Measurements from ENCODE around the gene DCX. TPM values are rescaled to one million over a fixed set of nuclear protein-coding genes. Genes with fewer than 3 reads are reported as not detected.
A peak's percentile ranks its signal among the peaks of the same experiment; 100 is the strongest.

DCX gene
- under 0.01 TPM in 1 of 2 replicates, not detected in the other for total RNA-seq

- no peak for DNase-seq (ENCODE audit: low read depth)
Measured at GRCh38 chrX:111411983-111412382, at the start of gene DCX. DCX (minus strand) TSS chrX:111412192; CDS start chrX:111410398, 1,794 bp downstream.

GRCh38 chrX:111460607-111461006 is 48.6 kb upstream of the DCX start:
- DNase-seq (ENCODE audit: low read depth) = peak; percentile 46

GRCh38 chrX:111447298-111447697 is 35.3 kb upstream of the DCX start:
- DNase-seq (ENCODE audit: low read depth) = no peak

- peak; percentile 49 for DNase-seq (ENCODE audit: low read depth)
Measured at GRCh38 chrX:111445485-111445884, 33.5 kb upstream of the DCX start.

- no peak for DNase-seq (ENCODE audit: low read depth)
Measured at GRCh38 chrX:111444881-111445280, 32.9 kb upstream of the DCX start.

DNA sequence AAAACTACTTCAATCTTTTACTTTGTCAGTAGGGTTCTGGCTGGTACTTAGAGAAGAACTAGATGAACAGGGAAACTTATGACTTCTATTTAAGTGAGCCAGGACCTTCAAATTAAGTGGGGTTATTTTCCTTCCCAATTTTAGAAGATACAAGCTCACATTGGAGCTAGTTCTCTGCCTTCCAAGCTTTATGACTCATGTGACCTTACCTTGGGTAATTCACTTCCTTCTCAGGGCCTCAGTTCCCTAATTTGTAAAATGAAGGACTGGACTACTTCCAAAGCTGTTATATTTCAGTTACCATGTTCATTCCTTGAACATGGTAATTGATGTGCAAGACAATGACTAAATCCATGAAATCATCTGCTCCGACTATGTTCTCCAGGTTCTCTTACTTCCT is 32.0 kb upstream of the DCX start:
- DNase-seq (ENCODE audit: low read depth) = no peak

- DNase-seq (ENCODE audit: low read depth) = no peak
Measured at GRCh38 chrX:111442791-111443190, 30.8 kb upstream of the DCX start.

GRCh38 chrX:111435469-111435868 is 23.5 kb upstream of the DCX start:
- no peak for DNase-seq (ENCODE audit: low read depth)

DNA sequence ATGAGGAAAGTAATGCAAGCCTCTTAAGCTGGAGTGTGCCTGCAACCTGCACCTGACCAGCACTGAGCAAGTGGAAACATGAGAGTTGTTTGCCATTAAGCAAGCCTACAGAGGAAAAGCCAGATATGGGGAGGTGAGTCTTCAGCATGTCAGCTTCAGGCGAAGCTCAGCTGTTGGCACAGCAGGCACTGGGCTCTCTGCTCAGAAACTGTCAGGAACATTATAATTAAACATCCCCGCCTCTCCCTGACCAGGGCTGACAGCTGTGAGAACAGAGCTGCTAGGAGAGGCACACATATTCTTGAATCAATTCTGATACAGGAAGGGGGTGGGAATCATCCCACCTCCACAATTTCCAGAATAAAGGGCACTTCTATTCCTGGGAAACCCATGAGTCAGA is 19.0 kb upstream of the DCX start:
- DNase-seq (ENCODE audit: low read depth) = no peak

GRCh38 chrX:111411557-111411956 is 435 bp downstream of the DCX start:
- DNase-seq (ENCODE audit: low read depth) = no peak

GRCh38 chrX:111410590-111411078 is 1.4 kb downstream of the DCX start:
- no peak for DNase-seq (ENCODE audit: low read depth)

DNA sequence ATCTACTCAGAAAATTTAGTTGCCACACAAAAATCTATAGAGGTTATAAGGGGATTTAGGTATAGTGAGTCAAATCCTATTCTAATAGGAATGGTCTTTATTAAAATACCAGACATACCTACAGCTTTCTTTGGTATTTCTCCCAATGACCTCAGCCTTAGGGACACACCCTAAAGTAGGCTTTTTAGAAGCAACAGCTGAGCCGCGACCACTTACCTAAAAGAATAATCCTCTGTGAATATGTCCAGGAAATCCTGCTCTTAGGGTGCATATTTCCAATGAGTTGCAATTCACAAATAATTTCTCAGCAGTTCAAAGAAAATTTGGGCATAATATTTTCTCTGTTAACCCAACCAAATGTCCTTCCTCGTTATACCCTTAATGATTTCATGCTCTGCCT is 2.7 kb downstream of the DCX start:
- DNase-seq (ENCODE audit: low read depth) = no peak

DNA sequence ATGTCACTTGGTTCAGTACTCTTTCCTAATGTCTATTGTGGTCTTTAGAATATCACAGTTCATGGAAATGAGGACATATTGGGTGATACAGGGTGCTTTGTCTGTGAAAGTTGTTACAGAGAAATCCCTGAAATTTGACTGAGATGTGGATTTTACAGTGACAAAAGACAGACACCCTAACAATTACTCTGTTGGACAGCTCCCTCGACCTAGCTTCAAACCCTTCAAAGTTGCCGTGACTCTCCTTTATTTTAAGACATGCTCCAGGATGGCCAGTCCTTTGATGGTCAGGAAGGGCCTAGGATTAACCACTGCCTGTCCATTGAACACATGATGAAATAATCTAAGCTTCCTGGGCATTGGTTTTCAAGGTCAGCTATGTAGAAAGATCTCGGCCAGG is 4.0 kb downstream of the DCX start:
- DNase-seq (ENCODE audit: low read depth) = no peak

- DNase-seq (ENCODE audit: low read depth) = peak; percentile 74
Measured at GRCh38 chrX:111402344-111402743, 9.6 kb downstream of the DCX start.

DNA sequence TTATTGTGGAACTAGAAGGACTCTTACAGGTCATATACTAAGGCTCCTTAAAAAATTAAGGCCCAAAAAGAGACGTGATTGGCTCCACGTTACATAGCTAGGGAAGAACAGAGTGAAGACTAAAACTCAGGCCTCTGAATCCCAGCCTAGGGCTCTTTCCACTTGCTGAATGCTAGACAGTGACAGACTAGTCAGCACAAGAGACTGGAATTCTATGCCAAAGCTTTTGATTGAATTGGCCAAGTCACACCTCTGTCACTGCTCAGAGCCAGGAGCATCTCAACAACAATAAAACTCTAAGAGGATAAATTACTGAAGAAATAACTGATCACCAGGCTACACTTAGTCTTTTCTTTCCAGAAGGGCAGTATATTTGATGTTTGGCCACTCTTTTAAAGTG is 16.8 kb downstream of the DCX start:
- DNase-seq (ENCODE audit: low read depth) = no peak

- DNase-seq (ENCODE audit: low read depth) = no peak
Measured at GRCh38 chrX:111394569-111394968, 17.4 kb downstream of the DCX start.

DNA sequence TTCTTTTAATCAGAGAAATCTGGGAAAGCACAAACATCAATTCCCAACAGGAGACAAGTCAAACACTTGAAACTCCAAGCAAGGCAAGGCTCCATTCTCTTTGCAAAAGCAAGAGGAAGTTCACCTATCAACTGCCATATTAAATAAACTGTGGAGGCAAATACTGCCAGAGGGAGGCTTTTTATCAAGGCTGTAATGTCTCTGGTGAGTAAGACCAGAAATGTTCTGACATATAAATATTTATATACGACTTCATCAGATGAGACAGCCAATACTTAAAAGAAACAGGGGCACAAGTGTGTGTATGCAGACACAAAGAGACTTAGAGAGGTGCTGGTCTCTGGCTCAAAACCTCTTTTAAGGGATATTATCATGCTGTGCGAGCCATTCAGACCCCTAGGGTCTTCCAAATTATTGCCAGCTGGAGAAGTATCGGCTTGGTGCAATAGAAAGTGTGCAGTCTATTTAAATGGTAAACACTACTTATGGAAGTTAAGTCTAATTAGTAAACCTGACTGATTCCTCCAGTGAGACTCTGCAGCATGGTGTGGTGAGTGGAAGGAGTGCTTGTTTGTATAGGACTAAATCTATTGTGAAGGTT is 24.4 kb downstream of the DCX start:
- no peak for DNase-seq (ENCODE audit: low read depth)

GRCh38 chrX:111386615-111387233 is 25.3 kb downstream of the DCX start:
- peak; percentile 1 for DNase-seq (ENCODE audit: low read depth)

DNA sequence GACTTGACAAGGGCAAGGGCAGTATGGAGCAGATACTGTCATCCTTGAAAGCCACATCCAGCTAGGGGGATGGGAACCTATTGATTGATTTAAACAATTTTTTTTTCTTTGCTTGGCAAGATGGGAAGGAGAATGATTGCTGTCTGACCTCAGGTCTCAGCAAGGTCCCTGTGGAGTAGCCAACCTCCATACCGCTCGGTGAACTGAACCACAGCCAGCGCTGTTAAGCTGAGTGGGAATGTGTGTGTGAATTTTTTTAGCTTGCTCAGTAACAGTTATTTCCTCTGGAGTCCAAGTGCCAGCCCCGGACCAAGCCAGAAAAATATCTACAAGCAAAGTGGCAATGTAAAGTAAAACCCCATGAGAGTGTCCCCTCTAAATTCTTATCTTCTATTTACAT is 25.9 kb downstream of the DCX start:
- no peak for DNase-seq (ENCODE audit: low read depth)

GRCh38 chrX:111382277-111382676 is 29.7 kb downstream of the DCX start:
- no peak for DNase-seq (ENCODE audit: low read depth)

- no peak for DNase-seq (ENCODE audit: low read depth)
Measured at GRCh38 chrX:111376897-111377578, 35.0 kb downstream of the DCX start.

DNA sequence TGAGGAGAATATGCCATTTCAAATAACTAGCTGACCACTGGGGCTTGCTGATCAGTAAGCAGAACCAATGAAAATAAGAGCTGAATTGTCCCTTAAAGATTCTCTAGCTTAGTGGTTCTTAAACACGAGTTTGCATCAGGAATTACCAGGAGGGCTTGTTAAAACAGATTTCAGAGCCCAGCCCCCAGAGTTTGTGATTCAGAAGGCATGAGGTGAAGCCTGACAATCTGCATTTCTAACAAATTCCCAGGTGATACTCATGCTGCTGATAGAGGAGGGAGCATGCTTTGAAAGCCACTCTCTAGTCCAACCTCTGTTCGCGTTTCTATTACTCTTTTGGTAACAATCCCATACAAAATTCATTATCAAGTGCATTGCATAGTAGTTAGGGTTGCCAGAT is 35.5 kb downstream of the DCX start:
- no peak for DNase-seq (ENCODE audit: low read depth)

DNA sequence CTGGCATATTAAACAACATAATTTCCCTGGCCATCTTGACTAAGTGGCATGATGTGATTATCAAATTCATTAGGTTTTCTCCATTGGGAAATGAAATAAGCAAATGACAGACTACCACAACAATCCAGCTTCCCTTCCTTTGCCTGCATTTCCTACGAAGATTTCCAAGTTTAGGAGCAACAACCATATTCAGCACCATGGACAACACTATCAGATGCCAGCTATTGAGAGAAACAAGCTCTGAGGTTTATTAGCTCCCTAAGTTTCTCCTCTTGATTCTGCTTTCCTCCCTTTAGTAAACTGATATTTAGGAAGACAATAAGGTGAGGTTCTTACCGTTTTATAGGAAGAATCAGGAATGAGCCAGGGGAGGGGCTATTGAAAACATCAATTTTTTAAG is 36.2 kb downstream of the DCX start:
- peak; percentile 28 for DNase-seq (ENCODE audit: low read depth)
